PFSK-1 (cell line): Measurements from ENCODE around the gene SEC62.

ENCODE experiments used
- FOXP2 ChIP-seq: optimal IDR thresholded peaks from 2 replicates; pipeline ENCODE3; 2011; ENCODE audit warnings: borderline replicate concordance, control low read depth, inconsistent platforms; ENCODE audit not compliant: insufficient read depth; ENCODE audit errors: extremely low read length, extremely low read depth
- POLR2AphosphoS5 ChIP-seq: IDR thresholded peaks from 2 replicates; pipeline ENCODE4 v1.6.1; 2012; ENCODE audit warnings: low read depth, mild to moderate bottlenecking, control low read depth, low read length, moderate library complexity
- REST ChIP-seq, 2 experiments: IDR thresholded peaks; 2 replicates each; pipeline versions ENCODE4 v1.6.1 to v1.8.0; 2011 to 2012; ENCODE audit warnings: low read depth in 2 of 2, low read length in 2 of 2, control low read depth in 1 of 2, inconsistent platforms in 1 of 2, mild to moderate bottlenecking in 1 of 2, moderate library complexity in 1 of 2; ENCODE audit not compliant: insufficient read depth in 1 of 2
- SIN3A ChIP-seq: IDR thresholded peaks from 2 replicates; pipeline ENCODE4 v1.6.1; 2012; ENCODE audit warnings: mild to moderate bottlenecking, low read length, moderate library complexity, borderline replicate concordance; ENCODE audit not compliant: insufficient read depth
- TAF1 ChIP-seq: IDR thresholded peaks from 2 replicates; pipeline ENCODE4 v1.6.1; 2012; ENCODE audit warnings: low read length, control low read depth, borderline replicate concordance; ENCODE audit not compliant: insufficient read depth

SEC62 gene

DNA sequence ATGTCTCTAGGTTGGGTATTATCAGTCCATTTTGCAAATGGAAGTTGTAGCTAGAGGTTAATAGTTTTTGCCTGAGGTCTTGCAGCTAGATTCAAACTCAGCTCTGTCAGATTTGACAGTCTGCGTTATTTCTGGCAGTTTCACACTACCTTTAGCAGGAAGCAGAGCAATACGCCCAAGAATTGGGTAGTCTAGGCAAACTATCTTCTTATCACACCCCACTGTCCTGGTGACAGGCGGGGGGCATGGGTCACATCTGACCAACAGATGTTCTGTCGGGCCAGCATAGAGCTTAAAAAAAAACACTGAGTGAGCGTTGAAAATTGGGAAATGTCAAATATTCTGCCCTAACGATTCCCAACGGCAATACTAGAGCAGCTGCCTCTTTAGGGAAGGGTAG, 76.9 kb downstream of the SEC62 start:
- TF ChIP-seq POLR2AphosphoS5: no peak
- no peak for TF ChIP-seq REST (IDR thresholded peaks at IDR 0.05; ENCODE audit: insufficient read depth in 1 of 2, low read depth in 2 of 2, low read length in 2 of 2)
- TF ChIP-seq SIN3A: no peak
- TF ChIP-seq FOXP2: no peak
- TF ChIP-seq TAF1: no peak

- TF ChIP-seq TAF1 (no peak), SIN3A (no peak), FOXP2 (no peak), REST (IDR thresholded peaks at IDR 0.05; ENCODE audit: insufficient read depth in 1 of 2, low read depth in 2 of 2, low read length in 2 of 2) (no peak), POLR2AphosphoS5 (no peak)
Observed at GRCh38 chr3:170044271-170044670, 77.7 kb downstream of the SEC62 start.

- TF ChIP-seq SIN3A: no peak
- TF ChIP-seq REST (IDR thresholded peaks at IDR 0.05; ENCODE audit: insufficient read depth in 1 of 2, low read depth in 2 of 2, low read length in 2 of 2): no peak
- no peak for TF ChIP-seq TAF1
- TF ChIP-seq POLR2AphosphoS5: no peak
- no peak for TF ChIP-seq FOXP2
Observed at GRCh38 chr3:170044795-170045244, 78.2 kb downstream of the SEC62 start.

DNA sequence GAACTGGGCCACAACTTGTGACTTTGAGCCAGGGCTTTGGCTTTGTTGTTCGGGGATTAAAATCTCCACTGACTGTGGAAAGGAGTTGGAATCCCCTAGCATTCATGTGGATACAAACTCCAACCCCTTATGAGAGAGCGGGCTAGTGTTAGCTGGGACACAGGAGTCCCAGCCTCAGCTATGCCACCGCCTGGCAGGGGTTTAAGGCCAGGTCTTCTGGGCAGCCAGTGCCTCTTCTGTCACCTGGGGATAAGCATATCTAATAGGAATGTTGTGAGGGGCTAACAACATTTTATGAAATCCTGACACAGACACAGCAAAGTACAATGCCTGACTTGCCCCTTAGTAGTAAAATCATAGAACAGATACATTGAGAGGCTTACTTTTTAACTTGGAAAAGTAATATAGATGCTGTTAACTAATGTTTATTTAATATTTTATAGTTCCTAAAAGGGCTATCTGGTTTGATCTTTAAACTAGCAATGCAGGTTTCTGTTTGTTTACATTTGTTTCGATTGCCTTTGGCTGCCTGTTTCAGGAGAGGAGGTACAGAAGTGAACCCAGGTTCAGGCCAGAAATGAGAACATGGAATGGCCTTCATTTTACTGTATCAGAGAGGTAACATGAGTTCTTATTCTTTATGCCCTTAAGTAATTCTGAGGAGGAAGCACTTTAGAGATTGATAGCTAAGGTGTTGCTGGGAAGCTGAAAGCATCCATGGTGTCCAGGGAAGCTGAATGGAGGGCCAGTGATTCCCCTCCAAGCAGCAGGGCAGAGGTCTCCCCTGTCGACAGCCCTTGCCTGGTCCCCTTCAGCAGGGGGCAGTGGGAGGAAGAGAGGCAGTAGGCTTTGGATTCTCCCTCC, 79.9 kb downstream of the SEC62 start:
- no peak for TF ChIP-seq REST (IDR thresholded peaks at IDR 0.05; ENCODE audit: insufficient read depth in 1 of 2, low read depth in 2 of 2, low read length in 2 of 2)
- no peak for TF ChIP-seq TAF1
- TF ChIP-seq SIN3A: no peak
- TF ChIP-seq POLR2AphosphoS5: no peak

DNA sequence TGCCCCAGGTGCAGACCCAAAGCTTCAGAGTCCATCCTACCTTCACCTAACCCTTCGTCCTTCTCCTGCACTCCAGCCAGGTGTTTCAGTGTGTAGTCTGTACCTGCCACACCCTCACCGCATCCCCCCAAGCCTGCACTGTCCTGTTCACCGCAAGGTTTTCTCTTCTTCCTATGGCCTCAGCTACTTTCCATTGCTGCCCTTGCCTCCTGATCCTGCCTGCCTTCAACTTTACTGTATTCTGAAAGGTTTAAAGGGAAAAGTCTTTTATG, 80.5 kb downstream of the SEC62 start:
- no peak for TF ChIP-seq POLR2AphosphoS5
- TF ChIP-seq REST (IDR thresholded peaks at IDR 0.05; ENCODE audit: insufficient read depth in 1 of 2, low read depth in 2 of 2, low read length in 2 of 2): no peak
- TF ChIP-seq SIN3A: no peak
- no peak for TF ChIP-seq FOXP2
- no peak for TF ChIP-seq TAF1
